A172 (cell line): ENCODE data around the gene BNIPL. TPM values are rescaled to one million over a fixed set of nuclear protein-coding genes. Genes with fewer than 3 reads are reported as not detected.
A peak's percentile ranks its signal among the peaks of the same experiment; 100 is the strongest.

Experiments used
- DNase-seq: peaks from one replicate; pipeline ENCODE4 v3.0.0-alpha.2; 2015; ENCODE audit warnings: low spot score
- total RNA-seq: library from RNA; depleted of rRNA; stranded (reverse); fragments of >200 nt; shearing (Covaris generic); gene quantifications from 2 replicates; pipeline ENCODE4 v1.2.3, GENCODE V29; 2014; rRNA removed

BNIPL gene
- 0.38 and 0.86 TPM in 2 replicates for total RNA-seq

GRCh38 chr1:151036356-151036755, at the start of gene BNIPL:
Gene BNIPL (plus strand): TSS chr1:151036586. CDS start chr1:151036726, 140 bp downstream.
- no peak for DNase-seq

- DNase-seq: no peak
Measured at GRCh38 chr1:150987924-150988323, 48.5 kb upstream of the BNIPL start.

GRCh38 chr1:150992626-150993025, 43.8 kb upstream of the BNIPL start:
- no peak for DNase-seq

- DNase-seq: no peak
Measured at GRCh38 chr1:150994248-150994647, 42.1 kb upstream of the BNIPL start.

GRCh38 chr1:150995460-150995859, 40.9 kb upstream of the BNIPL start:
- DNase-seq: no peak

- DNase-seq: no peak
Measured at GRCh38 chr1:150995896-150996295, 40.5 kb upstream of the BNIPL start.

GRCh38 chr1:150997126-150997872, 39.1 kb upstream of the BNIPL start:
- no peak for DNase-seq

GRCh38 chr1:150997949-150998348, 38.4 kb upstream of the BNIPL start:
- no peak for DNase-seq

GRCh38 chr1:150999051-150999674, 37.2 kb upstream of the BNIPL start:
- DNase-seq: peak; percentile 98

GRCh38 chr1:150999926-151000325, 36.5 kb upstream of the BNIPL start:
- DNase-seq: no peak

GRCh38 chr1:151000408-151000807, 36.0 kb upstream of the BNIPL start:
- no peak for DNase-seq

- no peak for DNase-seq
Measured at GRCh38 chr1:151001602-151002001, 34.8 kb upstream of the BNIPL start.

- no peak for DNase-seq
Measured at GRCh38 chr1:151002051-151002450, 34.3 kb upstream of the BNIPL start.

- no peak for DNase-seq
Measured at GRCh38 chr1:151002611-151003010, 33.8 kb upstream of the BNIPL start.

- no peak for DNase-seq
Measured at GRCh38 chr1:151003180-151003579, 33.2 kb upstream of the BNIPL start.

- DNase-seq: no peak
Measured at GRCh38 chr1:151005729-151006319, 30.6 kb upstream of the BNIPL start.

- peak; percentile 93 for DNase-seq
Measured at GRCh38 chr1:151006327-151007052, 29.9 kb upstream of the BNIPL start, which contains the start of gene MINDY1. Gene MINDY1 (minus strand): TSS chr1:151006902. CDS start chr1:151002617, 4,285 bp downstream.

GRCh38 chr1:151007853-151008243, 28.5 kb upstream of the BNIPL start:
- no peak for DNase-seq

- peak; percentile 95 for DNase-seq
Measured at GRCh38 chr1:151008244-151009205, 27.9 kb upstream of the BNIPL start, which contains the start of gene PRUNE1. Gene PRUNE1 (plus strand): TSS chr1:151008449. CDS start chr1:151008633, 184 bp downstream.

- DNase-seq: no peak
Measured at GRCh38 chr1:151009206-151009587, 27.2 kb upstream of the BNIPL start.
